Neural progenitor cell (in vitro differentiated cells): ENCODE data around the gene SLC39A7. TPM values are rescaled to one million over a fixed set of nuclear protein-coding genes. Genes with fewer than 3 reads are reported as not detected.
A peak's percentile ranks its signal among the peaks of the same experiment; 100 is the strongest.

Source experiments
- DNase-seq: peaks from one replicate; pipeline ENCODE4 v3.0.0-alpha.2; 2016; ENCODE audit warnings: low spot score
- H2AFZ ChIP-seq: fragments of 200-600 bp; sonication (generic); replicated peaks from 2 replicates; pipeline ENCODE4 v1.6.1; 2016; ENCODE audit warnings: antibody characterized with exemption
- H3F3A ChIP-seq: fragments of 200-600 bp; sonication (generic); 2 replicates; pipeline ENCODE4 v1.6.1; 2016; ENCODE audit warnings: antibody characterized with exemption, low read depth
- H3K27ac ChIP-seq: fragments of 200-600 bp; sonication (generic); 2 replicates; pipeline ENCODE4 v1.5.1; 2016; ENCODE audit warnings: mild to moderate bottlenecking
- H3K27me3 ChIP-seq: fragments of 200-600 bp; sonication (generic); 2 replicates; pipeline ENCODE4 v1.6.1; 2016; ENCODE audit warnings: mild to moderate bottlenecking, moderate library complexity
- H3K36me3 ChIP-seq: fragments of 200-600 bp; sonication (generic); 2 replicates; pipeline ENCODE4 v1.5.1; 2016
- H3K4me1 ChIP-seq: fragments of 200-600 bp; sonication (generic); 2 replicates; pipeline ENCODE4 v1.6.1; 2016; ENCODE audit warnings: mixed run types
- H3K4me2 ChIP-seq: fragments of 200-600 bp; sonication (generic); 2 replicates; pipeline ENCODE4 v1.6.1; 2016
- H3K4me3 ChIP-seq: fragments of 200-600 bp; sonication (generic); 2 replicates; pipeline ENCODE4 v1.5.1; 2016
- H3K79me2 ChIP-seq: fragments of 200-600 bp; sonication (generic); 2 replicates; pipeline ENCODE4 v1.6.1; 2016; ENCODE audit warnings: low read depth
- H3K9ac ChIP-seq: fragments of 200-600 bp; sonication (generic); 2 replicates; pipeline ENCODE4 v1.6.1; 2016
- H3K9me3 ChIP-seq: fragments of 200-600 bp; sonication (generic); 2 replicates; pipeline ENCODE4 v1.5.1; 2016; ENCODE audit warnings: low read depth
- H4K20me1 ChIP-seq: fragments of 200-600 bp; sonication (generic); 2 replicates; pipeline ENCODE4 v1.6.1; 2016; ENCODE audit warnings: low read depth
- H3K27ac Mint-ChIP-seq: 3 replicates; pipeline ENCODE4 v1.8.0; 2021; ENCODE audit warnings: mixed read lengths
- H3K27me3 Mint-ChIP-seq: 2 replicates; pipeline ENCODE4 v1.8.0; 2022; ENCODE audit warnings: low read depth, mild to moderate bottlenecking, inconsistent platforms, moderate library complexity, mixed read lengths; ENCODE audit not compliant: insufficient read depth
- H3K36me3 Mint-ChIP-seq: 3 replicates; pipeline ENCODE4 v1.8.0; 2021; ENCODE audit warnings: mixed read lengths
- H3K4me1 Mint-ChIP-seq: 3 replicates; pipeline ENCODE4 v1.8.0; 2021; ENCODE audit warnings: mixed read lengths
- H3K4me3 Mint-ChIP-seq: 3 replicates; pipeline ENCODE4 v1.8.0; 2021; ENCODE audit warnings: mild to moderate bottlenecking, moderate library complexity, mixed read lengths
- H3K9me3 Mint-ChIP-seq: 3 replicates; pipeline ENCODE4 v1.8.0; 2020; ENCODE audit warnings: mixed read lengths
- CTCF ChIP-seq: fragments of 200-600 bp; sonication (generic); IDR thresholded peaks from 2 replicates; pipeline ENCODE4 v1.5.1; 2017; ENCODE audit warnings: antibody characterized with exemption, mild to moderate bottlenecking
- EZH2 ChIP-seq: fragments of 200-600 bp; sonication (generic); IDR thresholded peaks from 2 replicates; pipeline ENCODE4 v1.6.1; 2017; ENCODE audit warnings: antibody characterized with exemption, mild to moderate bottlenecking, moderate library complexity
- EZH2phosphoT487 ChIP-seq: fragments of 200-600 bp; sonication (generic); IDR thresholded peaks from 2 replicates; pipeline ENCODE4 v1.6.1; 2017; ENCODE audit warnings: antibody characterized with exemption
- total RNA-seq: library from RNA; depleted of rRNA; stranded (reverse); fragments of >200 nt; gene quantifications from 2 replicates; pipeline ENCODE4 v1.2.3, GENCODE V29; 2015; ENCODE audit warnings: low replicate concordance

The SLC39A7 gene
- total RNA-seq, 1 donor from 2014 or later: 40.8 TPM

GRCh38 chr6:33213166-33213988, 12.7 kb downstream of the SLC39A7 start:
- H3K4me2 ChIP-seq: peak overlapping the region; percentile 86
- H3K27me3 Mint-ChIP-seq: peaks cover 16% of the 10 kb centered on the region
- peaks cover 64% of the 10 kb centered on the region for H3K4me1 Mint-ChIP-seq
- peak overlapping the region; percentile 85 for H3K4me3 Mint-ChIP-seq
- no peaks in the 10 kb centered on the region for H3K9me3 Mint-ChIP-seq
- H3K27ac Mint-ChIP-seq: peak overlapping the region; percentile 94
- H3K27me3 ChIP-seq: peaks cover 75% of the 10 kb centered on the region
- H2AFZ ChIP-seq: peak overlapping the region; percentile 89
- peak; percentile 63 for DNase-seq
- peaks cover 20% of the 10 kb centered on the region for H3K4me1 ChIP-seq
- no peak for TF ChIP-seq EZH2phosphoT487
- no peak for TF ChIP-seq CTCF
- no peak for TF ChIP-seq EZH2
- H3K27ac ChIP-seq: no peak overlapping the region
- peaks cover 31% of the 10 kb centered on the region for H3F3A ChIP-seq
- H3K9me3 ChIP-seq: no peaks in the 10 kb centered on the region
- peaks cover 42% of the 10 kb centered on the region for H4K20me1 ChIP-seq
- no peaks in the 10 kb centered on the region for H3K36me3 ChIP-seq
- peaks cover 17% of the 10 kb centered on the region for H3K36me3 Mint-ChIP-seq
- peak overlapping the region; percentile 44 for H3K9ac ChIP-seq
- peak overlapping the region; percentile 59 for H3K4me3 ChIP-seq
- H3K79me2 ChIP-seq: peaks cover 10% of the 10 kb centered on the region

GRCh38 chr6:33213989-33214335, 13.3 kb downstream of the SLC39A7 start:
- Histone ChIP-seq H3K36me3 (no peaks in the 10 kb centered on the region), H3K27ac (no peak overlapping the region), H3F3A (peaks cover 28% of the 10 kb centered on the region), H3K4me2 (peak overlapping the region; percentile 86), H3K4me1 (peaks cover 17% of the 10 kb centered on the region), H3K27me3 (peaks cover 81% of the 10 kb centered on the region), H3K9me3 (no peaks in the 10 kb centered on the region), H3K4me3 (peak overlapping the region; percentile 59), H2AFZ (peak overlapping the region; percentile 89), H3K79me2 (peaks cover 7% of the 10 kb centered on the region), H4K20me1 (peaks cover 38% of the 10 kb centered on the region), H3K9ac (peak overlapping the region; percentile 44)
- Mint-ChIP-seq H3K27me3 (peaks cover 16% of the 10 kb centered on the region), H3K9me3 (no peaks in the 10 kb centered on the region), H3K4me3 (peak overlapping the region; percentile 85), H3K27ac (peak overlapping the region; percentile 94), H3K4me1 (peaks cover 61% of the 10 kb centered on the region), H3K36me3 (peaks cover 17% of the 10 kb centered on the region)
- no peak for TF ChIP-seq CTCF
- TF ChIP-seq EZH2phosphoT487: no peak
- TF ChIP-seq EZH2: no peak
- DNase-seq: no peak

GRCh38 chr6:33215271-33216116, 14.8 kb downstream of the SLC39A7 start:
- Histone ChIP-seq H3F3A (peaks cover 22% of the 10 kb centered on the region), H4K20me1 (peaks cover 23% of the 10 kb centered on the region), H2AFZ (no peak overlapping the region), H3K4me1 (peaks cover 12% of the 10 kb centered on the region), H3K27ac (no peak overlapping the region), H3K9ac (no peak overlapping the region), H3K36me3 (no peaks in the 10 kb centered on the region), H3K4me3 (no peak overlapping the region), H3K27me3 (peaks cover 96% of the 10 kb centered on the region), H3K4me2 (no peak overlapping the region), H3K79me2 (no peaks in the 10 kb centered on the region), H3K9me3 (no peaks in the 10 kb centered on the region)
- TF ChIP-seq EZH2phosphoT487 (no peak), EZH2 (no peak), CTCF (no peak)
- Mint-ChIP-seq H3K4me3 (no peak overlapping the region), H3K36me3 (peaks cover 2% of the 10 kb centered on the region), H3K27me3 (peaks cover 13% of the 10 kb centered on the region), H3K9me3 (no peaks in the 10 kb centered on the region), H3K27ac (peak overlapping the region; percentile 89), H3K4me1 (peaks cover 46% of the 10 kb centered on the region)
- no peak for DNase-seq
